RWPE1 (cell line): ENCODE results near the gene CDC123.
A peak's percentile ranks its signal among the peaks of the same experiment; 100 is the strongest.

ENCODE experiments used
- CTCF ChIA-PET: fragments of 350-600 bp; sonication (Branson Sonifier 250); formaldehyde crosslinking; extraction: SDS; loops from one replicate; lab custom pipeline; 2021; lab: Yijun Ruan, JAX
- POLR2A ChIA-PET: fragments of 400-600 bp; formaldehyde crosslinking; extraction: SDS; loops from one replicate; lab custom pipeline; 2020; ENCODE audit warnings: antibody characterized with exemption; ENCODE audit not compliant: low non-redundant PET; lab: Yijun Ruan, JAX
- DNase-seq: peaks from one replicate; pipeline ENCODE4 v3.0.0; 2012; ENCODE audit warnings: low spot score
- H3K27ac ChIP-seq: fragments of 450-650 bp; 2 replicates; pipeline ENCODE4 v1.5.1; 2017
- CTCF ChIP-seq: fragments of 450-650 bp; conservative IDR thresholded peaks from 2 replicates; pipeline ENCODE4 v1.5.1; 2017; ENCODE audit warnings: low read depth, mild to moderate bottlenecking

Gene CDC123

DNA sequence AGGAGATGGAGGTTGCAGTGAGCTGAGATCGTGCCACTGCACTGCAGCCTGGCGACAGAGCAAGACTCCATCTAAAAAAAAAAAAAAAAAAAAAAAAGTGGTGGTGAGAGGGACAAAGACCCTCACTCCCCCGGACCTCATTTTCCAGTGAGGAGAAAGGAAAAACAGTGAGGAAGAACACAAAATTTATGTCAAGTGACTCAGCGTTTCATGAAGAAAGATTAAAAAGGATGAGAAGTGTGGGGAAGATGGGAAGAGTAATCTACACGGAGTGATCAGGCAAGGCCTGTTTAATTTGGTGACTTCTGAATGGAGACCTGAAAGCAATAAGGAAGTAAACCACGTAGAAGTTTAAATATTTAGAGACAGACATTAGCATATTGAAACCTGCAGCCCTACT lies 7.3 kb upstream of the CDC123 start:
- ChIA-PET CTCF (no interaction called here), POLR2A (no interaction called here)
- H3K27ac ChIP-seq = no peak overlapping the region
- TF ChIP-seq CTCF = no peak
- DNase-seq = no peak

GRCh38 chr10:12189426-12189825 lies 6.6 kb upstream of the CDC123 start:
- DNase-seq = no peak
- CTCF ChIA-PET = no interaction called here
- POLR2A ChIA-PET = no interaction called here
- no peak overlapping the region for H3K27ac ChIP-seq
- no peak for TF ChIP-seq CTCF

- no peak for TF ChIP-seq CTCF
- ChIA-PET POLR2A (no interaction called here), CTCF (no interaction called here)
- no peak for DNase-seq
- H3K27ac ChIP-seq = no peak overlapping the region
These were observed 4.3 kb upstream of the CDC123 start for GRCh38 chr10:12191715-12192114.

DNA sequence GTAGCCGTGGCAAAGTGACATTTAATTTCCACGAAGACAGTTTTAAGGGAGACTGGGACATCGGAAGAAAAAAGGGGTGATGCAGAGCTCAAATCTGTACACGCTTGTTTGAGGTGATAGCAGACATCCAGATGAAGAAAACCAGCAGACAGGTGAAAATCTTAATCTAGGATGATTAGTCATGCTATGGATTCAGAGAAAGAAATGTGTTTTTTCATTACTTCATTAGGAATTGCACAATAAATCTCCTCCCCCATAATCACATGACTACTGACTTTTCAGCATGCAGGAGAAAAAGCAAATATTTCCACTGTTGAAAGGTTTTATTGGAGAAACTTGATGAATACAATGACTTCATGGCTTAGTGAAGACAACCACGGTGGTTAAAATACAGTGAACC lies 2.8 kb upstream of the CDC123 start:
- POLR2A ChIA-PET = no interaction called here
- H3K27ac ChIP-seq = no peak overlapping the region

GRCh38 chr10:12194752-12195271 lies 1.2 kb upstream of the CDC123 start:
- CTCF ChIA-PET = interaction anchor here (1.2 kb wide), 1 partner anchor 19 kb away, joined by 5 read pairs; no protein-coding TSS in a partner anchor
- no peak for TF ChIP-seq CTCF
- DNase-seq = peak; percentile 18
- POLR2A ChIA-PET = interaction anchor here (0.7 kb wide), 1 partner anchor 47 kb away, joined by 3 read pairs; no protein-coding TSS in a partner anchor
- H3K27ac ChIP-seq = peak overlapping the region; percentile 91

More for the DNA sequence above, 2.8 kb upstream of the CDC123 start:
- TF ChIP-seq CTCF = no peak
- DNase-seq = peak; percentile 67
- CTCF ChIA-PET = interaction anchor here (0.8 kb wide), 1 partner anchor 906 kb away, joined by 3 read pairs; no protein-coding TSS in a partner anchor

DNA sequence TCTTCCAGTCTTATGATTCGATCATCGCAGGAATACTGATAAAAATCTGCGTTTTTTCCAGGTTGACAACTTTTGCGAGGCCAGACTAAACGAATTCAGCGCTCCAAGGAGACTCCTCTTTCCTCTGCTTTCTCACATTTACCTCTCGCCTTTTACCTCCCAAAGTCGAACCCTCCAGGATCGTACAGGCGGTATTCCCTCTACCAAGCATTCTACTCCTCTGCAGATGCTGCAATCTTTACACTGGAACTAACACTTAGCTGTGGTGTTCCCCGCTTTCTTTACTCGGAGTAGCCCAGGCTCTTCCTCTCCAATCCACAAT lies 746 bp upstream of the CDC123 start:
- POLR2A ChIA-PET = interaction anchor here (0.6 kb wide), 1 partner anchor 366 kb away, joined by 3 read pairs; no protein-coding TSS in a partner anchor
- TF ChIP-seq CTCF = no peak
- peak overlapping the region; percentile 91 for H3K27ac ChIP-seq
- CTCF ChIA-PET = interaction anchor here (1.2 kb wide), 1 partner anchor 19 kb away, joined by 5 read pairs; no protein-coding TSS in a partner anchor
- DNase-seq = peak; percentile 27
